Measurements from ENCODE around the gene SECISBP2L. TPM values are rescaled to one million over a fixed set of nuclear protein-coding genes. Genes with fewer than 3 reads are reported as not detected.

SECISBP2L gene
- total and polyA plus RNA-seq, 2 experiments from 2014 or later: 18.6 to 28.3 TPM

DNA sequence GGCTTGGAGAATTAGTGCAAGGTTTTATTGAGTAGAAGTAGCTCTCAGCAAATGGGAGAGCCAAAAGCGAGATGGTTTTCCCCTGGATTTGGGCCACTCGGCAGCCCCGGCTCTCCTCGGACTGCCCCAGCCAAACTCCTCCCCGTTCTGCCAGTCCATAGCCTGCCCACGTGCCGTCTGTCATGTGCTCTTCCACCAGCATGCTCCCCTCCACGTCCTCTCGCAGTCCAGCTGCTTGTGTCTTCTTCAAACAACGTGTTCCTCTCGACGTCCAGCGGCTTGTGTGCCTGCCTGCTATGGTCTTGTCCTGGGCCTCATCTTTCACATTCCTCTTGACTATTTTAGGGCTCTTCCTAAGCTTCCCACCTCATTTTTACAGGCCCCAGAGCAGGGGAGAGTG lies 16.7 kb upstream of the SECISBP2L start (continued):
- TF ChIP-seq CTCF (conservative IDR thresholded peaks at IDR 0.05; ENCODE audit: low read depth in 2 of 2): no peak
- TF ChIP-seq ETS1 (IDR thresholded peaks at IDR 0.05): no peak

DNA sequence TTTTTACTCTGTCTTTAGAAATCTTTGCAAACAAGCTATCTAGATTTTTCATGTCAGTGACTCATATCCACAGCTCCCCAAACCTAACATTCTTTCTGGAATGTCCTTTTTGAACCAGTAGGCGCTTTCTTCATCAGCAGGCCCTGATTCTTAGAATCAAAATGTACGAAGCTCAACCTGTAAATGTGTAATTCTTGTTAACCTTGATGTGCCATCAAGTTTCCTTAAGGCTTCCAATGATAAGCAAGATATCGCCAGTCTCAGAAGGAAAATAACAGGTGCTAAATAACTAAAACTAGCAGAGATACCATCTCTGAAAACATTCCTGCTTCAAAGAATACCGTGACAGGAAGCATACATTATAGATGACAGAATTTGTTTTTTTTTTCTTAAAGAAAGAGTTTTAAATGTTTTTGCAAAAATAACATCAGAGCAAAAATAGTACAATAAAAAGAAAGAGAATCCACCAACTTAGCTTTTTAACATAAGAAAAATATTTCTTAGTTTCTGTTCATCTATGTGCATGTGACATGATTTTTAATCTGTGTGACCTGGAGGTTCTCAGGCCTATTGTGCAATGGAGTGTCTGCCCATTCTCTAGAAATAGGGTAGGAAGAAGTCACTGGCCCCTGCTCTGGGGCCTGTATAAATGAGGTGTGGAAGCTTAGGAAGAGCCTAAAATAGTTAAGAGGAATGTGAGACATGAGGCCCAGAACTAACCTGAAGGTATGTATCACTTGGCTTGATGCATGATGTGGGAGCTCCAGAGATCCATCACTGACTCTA lies 14.7 kb upstream of the SECISBP2L start:
- no peaks in the 10 kb centered on the region for H3K79me2 ChIP-seq (replicated peaks; ENCODE audit: insufficient read depth)
- H3K4me1 Mint-ChIP-seq: peaks cover 9% of the 10 kb centered on the region
- H3K4me2 ChIP-seq: no peak overlapping the region
- no peak overlapping the region for H3K4me3 ChIP-seq
- H3K36me3 Mint-ChIP-seq (ENCODE audit: low read depth): no peaks in the 10 kb centered on the region
- no peak overlapping the region for H3K4me3 Mint-ChIP-seq
- no peaks in the 10 kb centered on the region for H3K9me2 ChIP-seq (ENCODE audit: insufficient read depth)
- H4K20me1 ChIP-seq (replicated peaks; ENCODE audit: insufficient read depth): no peaks in the 10 kb centered on the region
- H3K4me1 ChIP-seq (ENCODE audit: insufficient read depth): peaks cover 19% of the 10 kb centered on the region
- no peaks in the 10 kb centered on the region for H3K36me3 ChIP-seq (ENCODE audit: insufficient read depth)
- no peaks in the 10 kb centered on the region for H3F3A ChIP-seq (replicated peaks; ENCODE audit: low read depth)
- H2AFZ ChIP-seq: no peak overlapping the region
- no peak overlapping the region for H3K27ac Mint-ChIP-seq
- peaks cover 3% of the 10 kb centered on the region; the same call in 1 of the 3 replicates for H3K9me3 Mint-ChIP-seq
- H3K27me3 ChIP-seq (ENCODE audit: insufficient read depth): no peaks in the 10 kb centered on the region
- no peaks in the 10 kb centered on the region for H3K27me3 Mint-ChIP-seq (ENCODE audit: insufficient read depth, low read depth, poor library complexity)
- no peak for ATAC-seq
- DNase-seq (ENCODE audit: low spot score): no peak
- no peak overlapping the region for H3K27ac ChIP-seq (ENCODE audit: low read depth)
- TF ChIP-seq ETS1 (IDR thresholded peaks at IDR 0.05): no peak
- TF ChIP-seq EZH2 (IDR thresholded peaks at IDR 0.05; ENCODE audit: low read depth, unreplicated experiment): no peak
- TF ChIP-seq REST (IDR thresholded peaks at IDR 0.05; ENCODE audit: unreplicated experiment): no peak
- no peak for TF ChIP-seq ZNF114 (CRISPR knock-in tag; IDR thresholded peaks at IDR 0.05)
- TF ChIP-seq JUNB (IDR thresholded peaks at IDR 0.05; ENCODE audit: unreplicated experiment): no peak
- no peak for TF ChIP-seq POLR2AphosphoS5 (IDR thresholded peaks at IDR 0.05; ENCODE audit: low read depth)
- no peak for TF ChIP-seq ZNF462 (CRISPR knock-in tag; IDR thresholded peaks at IDR 0.05)
- no peak for TF ChIP-seq NANOG (IDR thresholded peaks at IDR 0.05; ENCODE audit: borderline replicate concordance)
- TF ChIP-seq EZH2phosphoT487 (IDR thresholded peaks at IDR 0.05; ENCODE audit: unreplicated experiment): no peak
